ENCODE measurements around the gene PKD2L1. TPM values are rescaled to one million over a fixed set of nuclear protein-coding genes. Genes with fewer than 3 reads are reported as not detected.
A peak's percentile ranks its signal among the peaks of the same experiment; 100 is the strongest.

PKD2L1 gene
- total RNA-seq, 1 experiment from 2014 or later = not detected

- Histone ChIP-seq H3K4me3 (ENCODE audit: insufficient read depth, low read depth, low read length) (peak overlapping the region; percentile 95), H3K27me3 (ENCODE audit: control insufficient read depth, insufficient read depth, low read length) (no peaks in the 10 kb centered on the region), H3K36me3 (replicated peaks; ENCODE audit: control insufficient read depth, insufficient read depth, low read length) (peaks cover 44% of the 10 kb centered on the region)
- no peak for DNase-seq
These were observed 17.7 kb upstream of the PKD2L1 start for GRCh38 chr10:100347568-100348195.

- Histone ChIP-seq H3K36me3 (replicated peaks; ENCODE audit: control insufficient read depth, insufficient read depth, low read length) (peaks cover 37% of the 10 kb centered on the region), H3K4me3 (ENCODE audit: insufficient read depth, low read depth, low read length) (peak within 1 kb of the TSS; percentile 95), H3K27me3 (ENCODE audit: control insufficient read depth, insufficient read depth, low read length) (no peaks in the 10 kb centered on the region)
- DNase-seq = peak; percentile 97
These were observed 16.9 kb upstream of the PKD2L1 start, which contains the start of gene SCD for GRCh38 chr10:100346765-100347567. Gene SCD (plus strand): TSS chr10:100347233. CDS start chr10:100347505, 272 bp downstream.

- H3K36me3 ChIP-seq (replicated peaks; ENCODE audit: control insufficient read depth, insufficient read depth, low read length) = peaks cover 31% of the 10 kb centered on the region
- peak; percentile 93 for DNase-seq
- H3K27me3 ChIP-seq (ENCODE audit: control insufficient read depth, insufficient read depth, low read length) = no peaks in the 10 kb centered on the region
- peak overlapping the region; percentile 95 for H3K4me3 ChIP-seq (ENCODE audit: insufficient read depth, low read depth, low read length)
These were observed 16.3 kb upstream of the PKD2L1 start for GRCh38 chr10:100346351-100346764.

- Histone ChIP-seq H3K36me3 (replicated peaks; ENCODE audit: control insufficient read depth, insufficient read depth, low read length) (peaks cover 26% of the 10 kb centered on the region), H3K4me3 (ENCODE audit: insufficient read depth, low read depth, low read length) (peak overlapping the region; percentile 95)
- no peak for DNase-seq
These were observed 15.7 kb upstream of the PKD2L1 start for GRCh38 chr10:100345570-100346330.

GRCh38 chr10:100344241-100344788, 14.3 kb upstream of the PKD2L1 start:
- no peak for DNase-seq
- no peaks in the 10 kb centered on the region for H3K27me3 ChIP-seq (ENCODE audit: control insufficient read depth, insufficient read depth, low read length)
- H3K4me3 ChIP-seq (ENCODE audit: insufficient read depth, low read depth, low read length) = no peak overlapping the region
- H3K36me3 ChIP-seq (replicated peaks; ENCODE audit: control insufficient read depth, insufficient read depth, low read length) = peaks cover 15% of the 10 kb centered on the region

More at GRCh38 chr10:100345570-100346330, 15.7 kb upstream of the PKD2L1 start:
- no peaks in the 10 kb centered on the region for H3K27me3 ChIP-seq (ENCODE audit: control insufficient read depth, insufficient read depth, low read length)

GRCh38 chr10:100342627-100342972, 12.6 kb upstream of the PKD2L1 start:
- H3K4me3 ChIP-seq (ENCODE audit: insufficient read depth, low read depth, low read length) = no peak overlapping the region
- no peak for DNase-seq
- H3K36me3 ChIP-seq (replicated peaks; ENCODE audit: control insufficient read depth, insufficient read depth, low read length) = no peaks in the 10 kb centered on the region
- no peaks in the 10 kb centered on the region for H3K27me3 ChIP-seq (ENCODE audit: control insufficient read depth, insufficient read depth, low read length)

GRCh38 chr10:100341953-100342626, 12.1 kb upstream of the PKD2L1 start:
- H3K36me3 ChIP-seq (replicated peaks; ENCODE audit: control insufficient read depth, insufficient read depth, low read length) = no peaks in the 10 kb centered on the region
- peak; percentile 84 for DNase-seq
- no peak overlapping the region for H3K4me3 ChIP-seq (ENCODE audit: insufficient read depth, low read depth, low read length)
- no peaks in the 10 kb centered on the region for H3K27me3 ChIP-seq (ENCODE audit: control insufficient read depth, insufficient read depth, low read length)

- Histone ChIP-seq H3K36me3 (replicated peaks; ENCODE audit: control insufficient read depth, insufficient read depth, low read length) (no peaks in the 10 kb centered on the region), H3K27me3 (ENCODE audit: control insufficient read depth, insufficient read depth, low read length) (no peaks in the 10 kb centered on the region), H3K4me3 (ENCODE audit: insufficient read depth, low read depth, low read length) (no peak overlapping the region)
- no peak for DNase-seq
These were observed 11.2 kb upstream of the PKD2L1 start for GRCh38 chr10:100340948-100341847.

GRCh38 chr10:100339236-100339635, 9.2 kb upstream of the PKD2L1 start:
- no peaks in the 10 kb centered on the region for H3K36me3 ChIP-seq (replicated peaks; ENCODE audit: control insufficient read depth, insufficient read depth, low read length)
- DNase-seq = no peak
- H3K27me3 ChIP-seq (ENCODE audit: control insufficient read depth, insufficient read depth, low read length) = no peaks in the 10 kb centered on the region
- H3K4me3 ChIP-seq (ENCODE audit: insufficient read depth, low read depth, low read length) = no peak overlapping the region

- peak; percentile 85 for DNase-seq
- H3K4me3 ChIP-seq (ENCODE audit: insufficient read depth, low read depth, low read length) = no peak overlapping the region
These were observed 8.5 kb upstream of the PKD2L1 start for GRCh38 chr10:100338434-100339036.

GRCh38 chr10:100334762-100335161, 4.7 kb upstream of the PKD2L1 start:
- peaks cover 8% of the 10 kb centered on the region; the same call in 1 of the 2 replicates for H3K27me3 ChIP-seq (ENCODE audit: control insufficient read depth, insufficient read depth, low read length)
- no peak overlapping the region for H3K4me3 ChIP-seq (ENCODE audit: insufficient read depth, low read depth, low read length)
- DNase-seq = no peak
- no peaks in the 10 kb centered on the region for H3K36me3 ChIP-seq (replicated peaks; ENCODE audit: control insufficient read depth, insufficient read depth, low read length)

More at GRCh38 chr10:100338434-100339036, 8.5 kb upstream of the PKD2L1 start:
- no peaks in the 10 kb centered on the region; the same call in 1 of the 2 replicates for H3K27me3 ChIP-seq (ENCODE audit: control insufficient read depth, insufficient read depth, low read length)
- H3K36me3 ChIP-seq (replicated peaks; ENCODE audit: control insufficient read depth, insufficient read depth, low read length) = no peaks in the 10 kb centered on the region

- Histone ChIP-seq H3K27me3 (ENCODE audit: control insufficient read depth, insufficient read depth, low read length) (peaks cover 8% of the 10 kb centered on the region; the same call in 1 of the 2 replicates), H3K36me3 (replicated peaks; ENCODE audit: control insufficient read depth, insufficient read depth, low read length) (no peaks in the 10 kb centered on the region), H3K4me3 (ENCODE audit: insufficient read depth, low read depth, low read length) (no peak overlapping the region)
- DNase-seq = no peak
These were observed 3.8 kb upstream of the PKD2L1 start for GRCh38 chr10:100333661-100334440.
